ENCODE data around the gene CREB1.
"Not testable (repeated sequence)": the region's sequence is repeated elsewhere in the genome, so short reads cannot be mapped to it uniquely, and the experiment has no call there.

Gene CREB1

DNA sequence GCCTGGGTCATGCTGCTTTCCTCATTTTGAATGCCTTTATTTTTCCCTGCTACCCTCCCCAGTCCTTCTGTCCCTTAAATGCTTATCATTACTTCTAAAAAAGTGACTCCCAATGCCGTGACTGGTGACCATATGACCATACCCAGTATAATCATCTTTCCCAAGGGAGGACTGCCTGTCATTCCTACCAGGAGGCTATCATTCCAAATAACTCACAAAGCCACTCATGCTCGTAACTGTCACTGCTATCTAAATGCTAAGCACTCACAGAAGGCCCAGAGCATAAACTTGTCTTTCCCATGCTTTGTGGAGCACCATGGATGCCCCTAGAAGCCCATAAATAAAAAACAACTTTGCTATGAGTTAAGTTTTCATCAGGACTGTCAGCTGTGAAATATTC, 38.7 kb upstream of the CREB1 start:
- no peak for DNase-seq (ENCODE audit: extremely low read depth, insufficient read length)
- Histone ChIP-seq H3K36me3 (ENCODE audit: control insufficient read depth, insufficient read depth, low read length) (no peaks in the 10 kb centered on the region), H3K27me3 (replicated peaks; ENCODE audit: control insufficient read depth, insufficient read depth, low read length) (no peaks in the 10 kb centered on the region), H3K4me3 (replicated peaks; ENCODE audit: low read depth, low read length) (no peak overlapping the region)
- TF ChIP-seq, protein P1, sequence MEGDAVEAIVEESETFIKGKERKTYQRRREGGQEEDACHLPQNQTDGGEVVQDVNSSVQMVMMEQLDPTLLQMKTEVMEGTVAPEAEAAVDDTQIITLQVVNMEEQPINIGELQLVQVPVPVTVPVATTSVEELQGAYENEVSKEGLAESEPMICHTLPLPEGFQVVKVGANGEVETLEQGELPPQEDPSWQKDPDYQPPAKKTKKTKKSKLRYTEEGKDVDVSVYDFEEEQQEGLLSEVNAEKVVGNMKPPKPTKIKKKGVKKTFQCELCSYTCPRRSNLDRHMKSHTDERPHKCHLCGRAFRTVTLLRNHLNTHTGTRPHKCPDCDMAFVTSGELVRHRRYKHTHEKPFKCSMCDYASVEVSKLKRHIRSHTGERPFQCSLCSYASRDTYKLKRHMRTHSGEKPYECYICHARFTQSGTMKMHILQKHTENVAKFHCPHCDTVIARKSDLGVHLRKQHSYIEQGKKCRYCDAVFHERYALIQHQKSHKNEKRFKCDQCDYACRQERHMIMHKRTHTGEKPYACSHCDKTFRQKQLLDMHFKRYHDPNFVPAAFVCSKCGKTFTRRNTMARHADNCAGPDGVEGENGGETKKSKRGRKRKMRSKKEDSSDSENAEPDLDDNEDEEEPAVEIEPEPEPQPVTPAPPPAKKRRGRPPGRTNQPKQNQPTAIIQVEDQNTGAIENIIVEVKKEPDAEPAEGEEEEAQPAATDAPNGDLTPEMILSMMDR (IDR thresholded peaks at IDR 0.05; ENCODE audit: insufficient read depth, low read length, poor library complexity, severe bottlenecking) = no peak

DNA sequence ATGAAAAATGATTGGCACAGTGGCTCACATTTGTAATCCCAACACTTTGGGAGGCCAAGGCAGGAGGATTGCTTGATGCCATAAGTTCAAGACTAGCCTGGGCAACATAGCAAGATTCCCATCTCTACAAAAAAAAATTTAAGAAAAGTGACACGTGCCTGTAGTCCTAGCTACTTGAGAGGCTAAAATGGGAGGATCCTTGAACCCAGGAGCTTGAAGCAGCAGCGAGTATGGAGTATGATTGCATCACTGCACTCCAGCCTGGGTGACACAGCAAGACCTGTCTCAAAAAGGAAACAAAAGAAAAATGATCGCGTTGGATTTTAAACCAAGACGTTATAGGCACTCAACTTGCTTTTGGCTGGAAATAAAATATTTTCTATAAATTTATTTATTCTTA, 37.8 kb upstream of the CREB1 start:
- no peak for DNase-seq (ENCODE audit: extremely low read depth, insufficient read length)
- Histone ChIP-seq H3K4me3 (replicated peaks; ENCODE audit: low read depth, low read length) (no peak overlapping the region), H3K36me3 (ENCODE audit: control insufficient read depth, insufficient read depth, low read length) (no peaks in the 10 kb centered on the region), H3K27me3 (replicated peaks; ENCODE audit: control insufficient read depth, insufficient read depth, low read length) (no peaks in the 10 kb centered on the region)
- TF ChIP-seq, protein P1 (IDR thresholded peaks at IDR 0.05; ENCODE audit: insufficient read depth, low read length, poor library complexity, severe bottlenecking) = no peak

DNA sequence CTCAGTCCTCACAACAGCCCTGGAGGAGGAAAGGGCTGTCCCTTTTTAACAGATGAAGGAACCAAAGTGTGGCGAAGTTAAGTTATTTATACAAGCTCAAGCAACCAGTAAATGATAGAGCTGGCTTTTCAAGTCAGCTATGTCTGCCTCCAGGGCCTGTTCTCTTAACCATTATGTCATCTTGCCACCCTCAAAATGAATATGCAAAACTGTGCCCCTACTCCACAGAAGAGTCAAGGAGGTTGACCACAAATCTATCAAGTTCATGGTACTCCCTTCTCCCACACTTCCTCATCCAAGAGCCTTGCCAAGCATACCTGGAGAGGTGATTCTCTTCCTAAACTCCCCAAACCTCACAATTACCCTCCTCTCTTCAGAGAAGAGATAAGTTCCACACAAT, 37.3 kb upstream of the CREB1 start:
- no peaks in the 10 kb centered on the region for H3K27me3 ChIP-seq (replicated peaks; ENCODE audit: control insufficient read depth, insufficient read depth, low read length)

DNA sequence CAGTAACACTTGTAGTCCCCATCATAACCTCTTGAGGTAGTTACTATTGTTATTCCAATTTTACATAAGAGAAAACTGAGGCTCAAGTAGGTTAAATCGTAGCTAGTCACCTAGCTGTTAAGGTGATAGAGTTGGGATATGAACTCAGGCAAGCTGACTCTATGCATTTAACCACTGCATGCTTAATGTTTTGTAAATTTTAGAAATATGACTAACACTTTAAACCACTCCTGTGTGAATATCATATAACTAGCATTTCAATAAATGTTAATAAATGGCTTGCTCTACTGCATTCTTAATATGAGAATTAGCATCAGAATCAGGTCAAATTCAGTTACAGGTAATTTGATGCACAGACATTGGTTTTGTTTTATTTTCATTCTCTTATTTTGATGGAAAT, 35.6 kb upstream of the CREB1 start:
- TF ChIP-seq, protein P1 (IDR thresholded peaks at IDR 0.05; ENCODE audit: insufficient read depth, low read length, poor library complexity, severe bottlenecking) = no peak
- H3K36me3 ChIP-seq (ENCODE audit: control insufficient read depth, insufficient read depth, low read length) = no peaks in the 10 kb centered on the region
- H3K27me3 ChIP-seq (replicated peaks; ENCODE audit: control insufficient read depth, insufficient read depth, low read length) = no peaks in the 10 kb centered on the region
- no peak overlapping the region for H3K4me3 ChIP-seq (replicated peaks; ENCODE audit: low read depth, low read length)
- DNase-seq (ENCODE audit: extremely low read depth, insufficient read length) = no peak

More for the DNA sequence above, 37.3 kb upstream of the CREB1 start:
- TF ChIP-seq, protein P1 (IDR thresholded peaks at IDR 0.05; ENCODE audit: insufficient read depth, low read length, poor library complexity, severe bottlenecking) = no peak
- DNase-seq (ENCODE audit: extremely low read depth, insufficient read length) = no peak
- Histone ChIP-seq H3K36me3 (ENCODE audit: control insufficient read depth, insufficient read depth, low read length) (no peaks in the 10 kb centered on the region), H3K4me3 (replicated peaks; ENCODE audit: low read depth, low read length) (no peak overlapping the region)

DNA sequence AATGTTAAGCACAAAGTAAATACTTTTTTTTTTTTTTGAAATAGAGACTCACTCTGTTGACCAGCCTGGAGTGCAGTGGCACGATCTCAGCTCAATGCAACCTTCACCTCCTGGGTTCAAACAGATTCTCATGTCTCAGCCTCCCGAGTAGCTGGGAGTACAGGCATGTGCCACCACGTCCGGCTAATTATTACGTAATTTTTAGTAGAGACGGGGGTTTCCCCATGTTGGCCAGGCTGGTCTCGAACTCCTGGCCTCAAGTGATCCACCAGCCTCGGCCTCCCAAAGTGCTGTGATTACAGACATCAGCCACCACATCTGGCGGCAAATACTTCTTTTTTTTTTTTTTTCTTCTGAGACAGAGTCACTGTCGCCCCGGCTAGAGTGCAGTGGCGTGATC, 32.8 kb upstream of the CREB1 start:
- H3K36me3 ChIP-seq (ENCODE audit: control insufficient read depth, insufficient read depth, low read length); DNase-seq (ENCODE audit: extremely low read depth, insufficient read length); H3K4me3 ChIP-seq (replicated peaks; ENCODE audit: low read depth, low read length); H3K27me3 ChIP-seq (replicated peaks; ENCODE audit: control insufficient read depth, insufficient read depth, low read length): not testable (repeated sequence)

DNA sequence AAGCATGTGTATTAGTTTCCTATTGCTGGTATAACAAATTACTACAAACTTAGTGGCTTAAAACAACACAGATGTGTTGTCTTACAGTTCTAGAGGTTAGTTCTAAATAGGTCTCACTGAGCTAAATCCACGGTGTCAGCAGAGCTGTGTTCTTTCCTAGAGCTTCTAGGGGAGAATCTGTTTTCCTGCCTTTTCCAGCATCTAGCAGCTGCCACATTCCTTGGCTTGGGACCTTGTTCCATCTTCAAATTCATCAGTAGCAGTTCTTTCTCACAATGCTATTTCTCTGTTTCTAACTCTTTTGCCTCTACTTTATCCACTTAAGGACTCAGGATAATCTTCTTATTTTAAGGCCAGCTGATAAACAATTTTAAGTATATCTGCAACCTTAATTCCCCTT, 32.2 kb upstream of the CREB1 start:
- no peak for DNase-seq (ENCODE audit: extremely low read depth, insufficient read length)
- Histone ChIP-seq H3K36me3 (ENCODE audit: control insufficient read depth, insufficient read depth, low read length) (no peaks in the 10 kb centered on the region), H3K4me3 (replicated peaks; ENCODE audit: low read depth, low read length) (no peak overlapping the region), H3K27me3 (replicated peaks; ENCODE audit: control insufficient read depth, insufficient read depth, low read length) (no peaks in the 10 kb centered on the region)
- TF ChIP-seq, protein P1 (IDR thresholded peaks at IDR 0.05; ENCODE audit: insufficient read depth, low read length, poor library complexity, severe bottlenecking) = no peak
